Hepatocyte (in vitro differentiated cells): ENCODE measurements around the gene KCNMB1. TPM values are rescaled to one million over a fixed set of nuclear protein-coding genes. Genes with fewer than 3 reads are reported as not detected.

Source experiments
- DNase-seq: peaks from one replicate; pipeline ENCODE4 v3.0.0-alpha.2; 2016; ENCODE audit warnings: low spot score
- H2AFZ ChIP-seq: fragments of 200-600 bp; sonication (generic); 2 replicates; pipeline ENCODE4 v1.6.0; 2016; ENCODE audit warnings: antibody characterized with exemption, mild to moderate bottlenecking
- H3K27ac ChIP-seq: fragments of 200-600 bp; sonication (generic); 2 replicates; pipeline ENCODE4 v1.5.1; 2016; ENCODE audit warnings: mild to moderate bottlenecking
- H3K27me3 ChIP-seq: fragments of 200-600 bp; sonication (generic); 2 replicates; pipeline ENCODE4 v1.6.1; 2016
- H3K36me3 ChIP-seq: fragments of 200-600 bp; sonication (generic); replicated peaks from 2 replicates; pipeline ENCODE4 v1.5.1; 2016; ENCODE audit warnings: low read depth; ENCODE audit not compliant: insufficient read depth
- H3K4me1 ChIP-seq: fragments of 200-600 bp; sonication (generic); 2 replicates; pipeline ENCODE4 v1.5.1; 2016; ENCODE audit warnings: mild to moderate bottlenecking, moderate library complexity; ENCODE audit not compliant: insufficient read depth
- H3K4me2 ChIP-seq: fragments of 200-600 bp; sonication (generic); 2 replicates; pipeline ENCODE4 v1.6.0; 2016
- H3K4me3 ChIP-seq: fragments of 200-600 bp; sonication (generic); 2 replicates; pipeline ENCODE4 v1.5.1; 2016; ENCODE audit warnings: mild to moderate bottlenecking
- H3K79me2 ChIP-seq: fragments of 200-600 bp; sonication (generic); 2 replicates; pipeline ENCODE4 v1.6.0; 2017; ENCODE audit warnings: mild to moderate bottlenecking
- H3K9me2 ChIP-seq: fragments of 200-600 bp; sonication (generic); replicated peaks from 2 replicates; pipeline ENCODE4 v1.6.0; 2017; ENCODE audit warnings: mild to moderate bottlenecking; ENCODE audit not compliant: insufficient read depth
- H3K9me3 ChIP-seq: fragments of 200-600 bp; sonication (generic); 2 replicates; pipeline ENCODE4 v1.5.1; 2016; ENCODE audit warnings: low read depth, mild to moderate bottlenecking
- H4K20me1 ChIP-seq: fragments of 200-600 bp; sonication (generic); 2 replicates; pipeline ENCODE4 v1.6.0; 2016; ENCODE audit warnings: mild to moderate bottlenecking; ENCODE audit not compliant: insufficient read depth, poor library complexity, severe bottlenecking
- EZH2 ChIP-seq: fragments of 200-600 bp; sonication (generic); IDR thresholded peaks from 2 replicates; pipeline ENCODE4 v1.6.1; 2016; ENCODE audit warnings: antibody characterized with exemption, mild to moderate bottlenecking, borderline replicate concordance
- EZH2phosphoT487 ChIP-seq: fragments of 200-600 bp; sonication (generic); IDR thresholded peaks from one replicate; pipeline ENCODE4 v1.6.1; 2018; ENCODE audit warnings: antibody characterized with exemption, mild to moderate bottlenecking, low read depth, moderate library complexity; ENCODE audit not compliant: unreplicated experiment, severe bottlenecking
- WGBS: methylation state at CpG from one replicate; pipeline ENCODE4 v1.1.6; 2016; ENCODE audit warnings: low lambda C conversion rate; ENCODE audit errors: missing lambda C conversion rate; 5-methylcytosine and 5-hydroxymethylcytosine counted together
- polyA plus RNA-seq: library from polyadenylated mRNA; unstranded; fragments of >200 nt; fragmentation: Nextera tagmentation; extraction: Ambion mirVana; gene quantifications from 2 replicates; pipeline ENCODE4 v1.2.1, GENCODE V29; 2016
- total RNA-seq: library from RNA; depleted of rRNA; stranded (reverse); fragments of >200 nt; gene quantifications from 2 replicates; pipeline ENCODE4 v1.2.3, GENCODE V29; 2014
- TF ChIP-seq, protein P1 (sequence below): fragments of 200-600 bp; sonication (generic); IDR thresholded peaks from 2 replicates; pipeline ENCODE4 v1.5.1; 2016; ENCODE audit warnings: antibody characterized with exemption, mild to moderate bottlenecking; ENCODE audit not compliant: poor library complexity

Gene KCNMB1
- total and polyA plus RNA-seq, 2 experiments from 2014 or later, result 0.07 to 0.19 TPM

DNA sequence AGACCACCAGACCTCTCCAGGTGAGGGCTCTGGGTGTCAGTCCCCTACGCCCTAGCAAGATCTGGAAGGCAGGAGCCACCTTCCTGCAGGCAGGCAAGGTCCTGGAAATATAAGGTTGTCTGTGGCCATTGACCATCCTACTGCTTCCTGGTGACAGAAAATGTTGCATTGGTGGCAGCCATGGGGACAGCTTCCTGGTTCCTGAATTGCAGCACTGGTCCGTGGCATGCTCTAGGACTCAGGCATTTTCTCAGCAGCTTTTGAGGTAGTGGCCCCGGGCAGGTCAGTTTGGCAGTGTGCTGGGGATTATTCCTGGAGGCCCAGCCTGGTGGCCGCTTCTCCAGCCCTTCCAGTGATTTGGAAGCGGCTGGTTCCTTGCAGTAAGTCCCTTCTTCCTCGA, 36.6 kb upstream of the KCNMB1 start:
- H3K79me2 ChIP-seq, result no peaks in the 10 kb centered on the region
- no peak overlapping the region for H3K27ac ChIP-seq
- no peaks in the 10 kb centered on the region for H4K20me1 ChIP-seq
- H2AFZ ChIP-seq, result no peak overlapping the region
- TF ChIP-seq, protein P1, sequence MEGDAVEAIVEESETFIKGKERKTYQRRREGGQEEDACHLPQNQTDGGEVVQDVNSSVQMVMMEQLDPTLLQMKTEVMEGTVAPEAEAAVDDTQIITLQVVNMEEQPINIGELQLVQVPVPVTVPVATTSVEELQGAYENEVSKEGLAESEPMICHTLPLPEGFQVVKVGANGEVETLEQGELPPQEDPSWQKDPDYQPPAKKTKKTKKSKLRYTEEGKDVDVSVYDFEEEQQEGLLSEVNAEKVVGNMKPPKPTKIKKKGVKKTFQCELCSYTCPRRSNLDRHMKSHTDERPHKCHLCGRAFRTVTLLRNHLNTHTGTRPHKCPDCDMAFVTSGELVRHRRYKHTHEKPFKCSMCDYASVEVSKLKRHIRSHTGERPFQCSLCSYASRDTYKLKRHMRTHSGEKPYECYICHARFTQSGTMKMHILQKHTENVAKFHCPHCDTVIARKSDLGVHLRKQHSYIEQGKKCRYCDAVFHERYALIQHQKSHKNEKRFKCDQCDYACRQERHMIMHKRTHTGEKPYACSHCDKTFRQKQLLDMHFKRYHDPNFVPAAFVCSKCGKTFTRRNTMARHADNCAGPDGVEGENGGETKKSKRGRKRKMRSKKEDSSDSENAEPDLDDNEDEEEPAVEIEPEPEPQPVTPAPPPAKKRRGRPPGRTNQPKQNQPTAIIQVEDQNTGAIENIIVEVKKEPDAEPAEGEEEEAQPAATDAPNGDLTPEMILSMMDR, result no peak
- no peak for TF ChIP-seq EZH2
- TF ChIP-seq EZH2phosphoT487, result no peak
- no peaks in the 10 kb centered on the region for H3K36me3 ChIP-seq
- peaks cover 10% of the 10 kb centered on the region for H3K27me3 ChIP-seq
- no peak overlapping the region for H3K4me2 ChIP-seq
- no peak for DNase-seq
- H3K9me2 ChIP-seq, result no peaks in the 10 kb centered on the region
- no peaks in the 10 kb centered on the region for H3K9me3 ChIP-seq
- peaks cover 3% of the 10 kb centered on the region for H3K4me1 ChIP-seq
- H3K4me3 ChIP-seq, result no peak overlapping the region
- 87% methylated on average over 6 of the region's 6 CpGs for WGBS

DNA sequence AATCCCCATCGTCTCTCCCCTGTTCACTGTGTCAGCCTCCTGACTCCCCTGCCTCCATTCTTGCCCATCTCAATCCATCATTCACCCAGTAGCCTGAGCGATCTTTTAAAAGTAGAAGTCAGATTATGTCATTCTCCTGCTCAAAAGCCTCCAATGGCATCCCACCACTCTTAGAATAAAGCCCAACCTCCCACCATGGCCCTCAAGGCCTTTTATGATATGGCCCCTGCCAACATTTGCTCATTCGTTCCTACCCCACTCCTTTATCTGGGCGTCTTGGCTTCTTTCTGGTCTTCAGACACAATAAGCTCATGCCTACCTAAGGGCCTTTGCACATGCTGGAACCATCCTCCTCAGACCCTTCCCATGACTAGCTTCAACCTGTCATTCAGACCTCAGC, 35.5 kb upstream of the KCNMB1 start:
- Histone ChIP-seq H4K20me1 (no peaks in the 10 kb centered on the region), H3K4me2 (no peak overlapping the region), H3K36me3 (no peaks in the 10 kb centered on the region), H3K9me2 (no peaks in the 10 kb centered on the region), H3K4me1 (peaks cover 3% of the 10 kb centered on the region), H3K79me2 (no peaks in the 10 kb centered on the region), H3K4me3 (no peak overlapping the region), H3K9me3 (no peaks in the 10 kb centered on the region), H3K27ac (no peak overlapping the region), H2AFZ (no peak overlapping the region), H3K27me3 (peaks cover 10% of the 10 kb centered on the region)
- 94% methylated on average over 4 of the region's 4 CpGs for WGBS
- no peak for DNase-seq
- TF ChIP-seq, protein P1, result no peak
- TF ChIP-seq EZH2 (no peak), EZH2phosphoT487 (no peak)

- Histone ChIP-seq H3K27me3 (peaks cover 11% of the 10 kb centered on the region), H3K4me1 (peaks cover 3% of the 10 kb centered on the region), H4K20me1 (no peaks in the 10 kb centered on the region), H3K79me2 (no peaks in the 10 kb centered on the region), H3K4me2 (no peak overlapping the region), H3K27ac (no peak overlapping the region), H3K36me3 (no peaks in the 10 kb centered on the region), H3K9me3 (no peaks in the 10 kb centered on the region), H3K4me3 (no peak overlapping the region), H2AFZ (no peak overlapping the region), H3K9me2 (no peaks in the 10 kb centered on the region)
- WGBS, result 69% methylated on average over 7 of the region's 7 CpGs
- no peak for DNase-seq
- no peak for TF ChIP-seq EZH2phosphoT487
- TF ChIP-seq, protein P1, result no peak
- no peak for TF ChIP-seq EZH2
Measured at GRCh38 chr5:170423692-170424091, 34.5 kb upstream of the KCNMB1 start.

- no peaks in the 10 kb centered on the region for H3K9me3 ChIP-seq
- 70% methylated on average over 2 of the region's 2 CpGs for WGBS
- no peaks in the 10 kb centered on the region for H3K36me3 ChIP-seq
- H4K20me1 ChIP-seq, result no peaks in the 10 kb centered on the region
- TF ChIP-seq, protein P1, result no peak
- no peak for TF ChIP-seq EZH2phosphoT487
- TF ChIP-seq EZH2, result no peak
- H2AFZ ChIP-seq, result no peak overlapping the region
- H3K9me2 ChIP-seq, result no peaks in the 10 kb centered on the region
- H3K4me1 ChIP-seq, result no peaks in the 10 kb centered on the region
- no peak overlapping the region for H3K4me2 ChIP-seq
- H3K79me2 ChIP-seq, result no peaks in the 10 kb centered on the region
- no peak for DNase-seq
- H3K27me3 ChIP-seq, result peaks cover 14% of the 10 kb centered on the region
- H3K27ac ChIP-seq, result no peak overlapping the region
- no peak overlapping the region for H3K4me3 ChIP-seq
Measured at GRCh38 chr5:170421826-170422225, 32.7 kb upstream of the KCNMB1 start.
